HG03521 (cell line): ENCODE measurements around the gene SLC16A8.

ENCODE experiments used
- ATAC-seq: cut with Tn5 transposase; IDR thresholded peaks from one replicate; pipeline ENCODE4 v1.9.1; 2021; ENCODE audit warnings: mild to moderate bottlenecking, moderate library complexity; ENCODE audit not compliant: unreplicated experiment

Gene SLC16A8

DNA sequence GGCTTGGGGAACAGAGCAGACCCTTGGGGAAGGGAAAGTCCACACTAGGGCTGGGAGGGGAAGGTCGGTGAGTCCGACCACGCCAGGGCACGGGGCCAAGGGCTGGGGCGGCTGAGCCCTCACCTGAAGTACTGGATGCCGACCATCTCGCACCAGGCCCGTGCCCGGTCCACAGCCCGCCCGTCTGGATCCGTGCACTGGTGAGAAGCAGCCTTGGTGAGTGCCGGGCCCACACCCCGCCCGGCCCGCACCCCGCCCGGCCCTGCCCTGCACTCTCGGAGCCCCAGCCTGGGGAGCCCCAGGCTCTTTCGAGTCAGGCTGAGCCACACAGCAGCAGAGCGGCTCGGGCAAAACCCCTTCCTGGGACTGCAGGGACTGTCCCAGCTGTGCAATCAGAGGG is 28.4 kb upstream of the SLC16A8 start:
- ATAC-seq: no peak

DNA sequence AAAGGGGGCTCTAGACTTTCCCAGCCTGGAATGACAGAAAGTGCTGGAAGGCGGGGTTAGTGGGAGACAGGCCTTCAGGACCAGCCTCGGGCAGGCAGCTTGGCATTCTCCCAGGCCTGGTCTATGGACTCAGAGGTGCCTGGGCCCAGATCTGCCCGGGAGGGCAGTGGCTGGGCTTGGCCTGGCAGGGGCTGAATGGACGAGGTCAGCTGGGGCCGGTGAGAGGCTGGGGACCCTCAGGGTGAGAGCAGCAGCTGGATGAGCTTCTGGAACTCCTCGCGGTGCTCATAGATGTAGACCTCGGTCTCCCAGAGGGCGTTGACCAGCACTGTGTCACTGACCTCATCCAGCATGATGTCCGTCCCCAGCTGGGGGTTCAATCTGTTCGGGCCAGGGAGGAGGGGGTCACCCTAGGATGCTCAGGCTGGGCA is 28.0 kb upstream of the SLC16A8 start:
- ATAC-seq: no peak

DNA sequence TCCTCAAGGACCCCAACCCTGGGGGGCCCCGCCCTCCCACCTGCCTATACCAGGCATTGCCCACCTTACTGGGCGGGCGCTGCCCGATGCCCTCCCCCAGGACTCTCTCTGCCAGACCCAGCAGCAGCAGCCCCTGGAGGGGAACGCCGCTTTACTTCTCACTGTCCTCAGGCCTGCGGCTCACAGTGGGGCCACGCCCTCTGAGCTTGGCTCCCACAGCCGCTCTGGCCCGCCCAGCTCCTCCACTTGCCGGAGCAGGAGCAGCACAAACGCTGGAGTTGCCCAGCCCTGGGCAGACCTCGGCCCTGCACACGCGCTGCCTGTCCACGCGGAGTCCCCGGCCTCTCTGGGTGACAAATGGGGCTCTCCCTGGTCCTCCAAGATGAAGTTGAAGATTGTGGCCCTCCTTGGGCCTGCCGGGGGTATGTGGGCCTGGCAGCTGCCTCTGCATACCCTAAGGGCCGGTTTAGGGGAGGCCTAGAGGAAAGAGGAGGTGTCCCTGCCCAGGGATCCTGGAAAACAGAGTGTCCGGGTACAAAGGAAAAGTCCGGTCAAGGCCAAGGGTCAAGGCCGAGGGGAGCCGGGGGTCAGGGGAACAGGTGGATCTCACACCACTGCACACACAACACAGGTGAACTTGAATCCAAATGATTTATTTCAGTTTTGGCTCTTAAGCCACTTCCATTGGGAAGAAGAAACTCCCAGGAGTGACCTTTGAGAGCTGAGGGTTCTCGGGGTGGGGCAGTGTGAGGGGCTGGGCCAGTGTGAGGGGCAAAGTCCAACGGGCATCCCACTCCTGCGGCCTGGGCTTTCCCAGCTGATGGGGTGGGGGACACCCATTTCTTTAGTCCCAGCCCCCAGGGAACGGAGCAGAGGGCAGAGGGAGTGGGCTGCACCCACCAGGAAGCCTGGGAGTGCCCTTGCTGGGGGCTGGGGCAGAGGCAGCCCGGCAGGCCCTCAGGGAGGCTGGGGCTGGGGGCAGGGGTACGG is 27.2 kb upstream of the SLC16A8 start:
- ATAC-seq: no peak

DNA sequence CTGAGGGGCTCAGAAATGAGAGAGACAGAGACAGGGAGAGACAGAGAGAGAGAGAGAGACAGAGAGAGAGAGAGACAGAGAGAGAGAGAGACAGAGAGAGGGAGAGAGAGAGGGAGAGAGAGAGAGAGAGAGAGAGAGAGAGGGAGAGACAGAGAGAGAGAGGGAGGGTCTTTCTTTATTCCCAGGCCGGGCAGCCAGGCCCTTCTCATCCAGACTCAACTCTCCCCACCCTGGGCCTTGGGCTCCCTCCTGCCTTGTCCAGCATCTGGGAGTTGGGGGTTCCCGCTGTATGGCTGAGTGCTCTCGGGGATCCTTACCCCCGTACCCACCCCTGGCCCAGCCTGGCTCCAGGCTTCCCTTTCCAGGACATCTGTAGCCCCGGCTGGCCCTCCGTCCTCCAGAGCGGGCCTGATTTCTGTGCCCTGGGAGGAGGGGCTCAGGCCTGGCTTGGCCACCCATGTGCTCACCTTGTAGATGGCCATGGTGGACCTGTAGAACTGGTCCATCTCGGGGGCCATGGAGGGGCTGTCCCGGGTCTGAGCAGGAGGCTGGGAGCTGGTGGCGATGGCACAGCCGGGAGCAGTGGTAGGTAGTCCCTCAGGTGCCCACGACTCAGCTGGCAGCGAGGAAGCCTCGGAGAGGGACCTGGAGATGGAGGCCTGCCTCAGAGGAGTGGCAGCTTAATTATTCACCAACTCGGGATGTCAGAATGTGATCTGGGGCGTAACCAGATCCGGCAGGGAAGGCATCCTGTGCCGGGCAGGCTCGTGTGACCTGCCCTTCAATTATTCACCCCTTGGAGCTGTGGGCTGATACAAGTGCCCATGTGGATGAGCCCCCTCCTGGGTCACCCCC is 26.3 kb upstream of the SLC16A8 start, which contains the start of gene BAIAP2L2:
Gene BAIAP2L2 (minus strand): TSS at position 677 of the 855 bp plus-strand sequence. CDS start 159 bp downstream, at position 518.
- no peak for ATAC-seq

DNA sequence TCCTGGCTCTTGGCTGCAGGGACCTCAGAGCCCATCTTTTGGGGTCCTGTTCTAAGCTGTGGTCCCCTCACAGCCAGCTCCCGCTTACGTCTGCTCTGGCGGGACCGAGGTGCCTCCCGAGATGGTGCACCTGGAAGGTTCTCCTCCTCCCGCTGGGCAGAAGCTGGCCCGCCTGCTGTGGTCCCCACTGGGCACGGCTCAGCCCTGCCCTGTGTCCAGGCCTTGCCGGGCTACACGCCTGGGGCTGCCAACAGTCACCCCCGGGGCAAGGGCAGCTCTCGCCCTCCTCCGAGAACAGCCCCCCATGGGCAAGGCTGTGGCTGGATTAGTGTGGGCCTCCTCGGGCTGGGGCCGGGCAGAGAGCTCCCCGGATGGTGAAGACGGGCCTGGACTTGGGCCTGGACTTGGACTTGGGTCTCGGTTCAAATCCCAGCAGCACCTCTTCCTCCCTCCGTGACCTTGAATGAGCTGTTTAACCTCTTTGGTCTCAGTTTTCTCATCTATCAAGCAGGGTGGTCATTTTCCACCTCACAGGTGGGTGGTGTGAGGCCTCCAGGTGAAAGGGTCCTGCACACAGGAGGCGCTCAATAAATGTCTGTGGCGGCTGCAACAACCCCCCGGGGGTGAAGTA is 25.5 kb upstream of the SLC16A8 start:
- ATAC-seq: no peak

DNA sequence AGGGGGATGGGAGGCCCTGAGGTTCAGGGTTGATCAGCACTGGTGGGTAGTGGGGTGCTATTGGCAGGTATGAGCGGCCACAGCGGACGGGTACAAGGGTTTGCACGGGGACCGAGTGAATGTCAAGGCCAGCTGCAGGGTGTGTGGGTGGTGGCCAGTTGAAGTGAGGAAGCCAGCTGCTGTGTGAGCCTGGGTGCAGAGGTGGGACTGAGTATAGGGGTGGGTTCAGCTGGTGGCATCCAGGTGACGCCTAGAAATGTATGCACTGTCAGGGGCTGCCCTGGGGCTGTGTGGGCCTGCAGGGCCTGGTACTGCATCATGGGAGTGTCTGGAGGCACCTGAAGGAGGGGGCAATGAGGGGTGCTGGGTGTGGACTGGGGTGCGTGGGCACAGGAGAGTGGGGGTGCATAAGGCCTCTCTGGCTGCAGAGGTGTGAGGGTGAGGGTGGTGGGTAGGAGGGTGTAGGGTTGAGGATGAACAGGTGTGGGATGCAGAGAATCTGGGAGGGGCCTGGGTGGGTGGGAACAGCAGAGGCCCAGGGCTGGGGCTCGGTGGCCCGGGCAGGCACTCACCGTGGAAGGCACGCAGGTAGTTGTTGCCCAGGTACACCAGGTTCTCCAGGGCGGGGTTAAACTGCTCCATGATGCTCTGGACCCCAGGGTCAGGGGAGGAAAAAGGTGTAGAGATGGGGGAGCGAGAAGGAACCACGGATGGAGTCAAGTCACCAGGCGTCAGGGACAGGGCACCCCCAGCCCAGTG is 24.8 kb upstream of the SLC16A8 start:
- no peak for ATAC-seq

DNA sequence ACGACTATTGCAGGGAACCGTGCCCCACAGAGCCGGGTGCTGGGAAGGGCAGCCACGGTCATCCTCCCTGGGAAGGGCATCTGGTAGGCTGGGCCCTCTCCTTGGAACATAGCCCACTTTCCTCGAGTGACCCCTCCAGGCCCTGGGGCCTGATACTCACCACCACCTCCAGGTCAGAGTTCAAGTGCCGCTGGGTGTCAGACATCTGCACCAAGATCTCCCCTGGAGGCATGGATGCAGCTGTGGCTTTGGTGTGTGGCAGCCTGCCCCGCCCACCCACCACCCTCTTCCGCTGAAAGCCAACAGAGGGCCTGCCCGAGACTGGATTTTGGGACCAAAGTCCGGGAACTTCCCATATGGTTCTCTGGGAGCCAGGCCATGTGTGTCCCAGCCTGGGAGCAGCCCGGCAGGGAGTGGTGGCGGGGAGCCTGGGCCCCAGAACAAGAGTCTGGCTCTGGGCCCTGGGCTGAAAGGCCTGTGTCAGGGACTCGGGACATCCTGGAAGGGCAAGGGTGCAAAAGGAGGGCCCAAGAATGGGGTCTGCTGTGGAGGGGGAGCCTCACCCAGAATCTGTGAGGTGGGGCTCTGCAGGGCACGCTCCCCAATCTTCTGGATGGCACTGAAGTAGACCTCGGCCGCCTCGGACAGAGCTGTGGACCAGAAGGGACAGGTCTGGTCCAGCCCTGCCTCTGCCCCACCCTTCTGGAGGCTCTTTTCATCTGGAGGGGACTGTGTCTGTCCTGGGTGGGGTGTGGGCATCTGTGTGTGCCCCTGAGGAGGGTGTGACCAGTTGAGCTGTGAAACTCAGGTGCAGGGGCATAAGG is 23.9 kb upstream of the SLC16A8 start:
- no peak for ATAC-seq

DNA sequence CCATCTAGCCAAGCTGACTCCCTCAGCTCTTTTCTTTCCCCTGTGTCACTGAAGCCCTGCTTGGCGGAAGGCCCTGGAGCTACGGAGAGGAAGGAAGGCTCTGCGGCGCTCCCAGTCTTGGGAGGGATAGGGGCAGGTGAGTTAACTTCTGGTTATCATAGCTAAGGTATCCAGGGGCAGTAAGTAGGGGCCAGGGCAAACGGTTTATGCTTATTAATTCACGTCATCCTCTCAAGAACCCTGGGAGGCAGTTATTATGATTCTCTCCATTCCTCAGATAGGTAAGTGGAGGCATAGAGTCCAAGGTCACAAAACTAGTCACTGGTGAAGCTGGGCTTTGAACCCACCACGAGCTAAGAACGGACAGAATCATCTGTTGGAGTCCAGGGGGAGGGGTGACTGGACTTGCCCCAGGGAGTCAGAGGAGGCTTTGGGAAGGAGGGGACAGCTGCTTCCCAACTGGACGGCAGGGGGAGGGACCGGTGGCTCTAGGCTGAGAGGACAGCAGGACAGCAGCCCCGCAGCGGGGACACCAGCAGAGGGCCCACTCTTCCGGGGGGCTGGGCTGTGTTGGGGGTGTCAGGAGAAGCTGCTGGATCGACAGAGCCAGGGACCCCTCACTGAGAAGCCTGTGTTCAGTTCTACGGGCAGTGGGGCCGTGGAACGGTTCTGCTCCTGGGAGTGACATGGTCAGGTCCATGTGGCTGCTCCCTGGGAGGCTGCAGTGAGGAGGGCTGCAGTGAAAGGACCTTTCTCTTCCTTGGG is 23.0 kb upstream of the SLC16A8 start:
- no peak for ATAC-seq

DNA sequence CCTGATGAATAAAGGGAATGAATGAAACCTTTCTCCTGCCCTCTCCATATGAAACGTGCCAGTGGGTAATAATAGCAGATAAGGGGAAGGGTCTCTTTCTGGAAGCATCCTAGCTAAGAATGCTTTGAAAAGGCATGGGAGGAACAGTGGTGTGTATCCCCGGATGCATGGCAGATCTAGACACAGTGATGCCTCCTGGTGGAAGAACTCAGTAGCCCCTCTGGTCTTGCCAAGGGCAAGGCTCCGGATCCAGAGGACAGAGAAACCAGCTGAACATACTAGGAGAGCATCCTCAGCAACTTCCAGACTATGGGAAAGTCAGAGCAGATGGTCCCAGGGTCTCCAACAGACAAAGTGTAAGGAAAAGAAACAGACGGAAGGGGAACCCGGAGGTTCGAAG is 20.1 kb upstream of the SLC16A8 start:
- ATAC-seq: no peak

DNA sequence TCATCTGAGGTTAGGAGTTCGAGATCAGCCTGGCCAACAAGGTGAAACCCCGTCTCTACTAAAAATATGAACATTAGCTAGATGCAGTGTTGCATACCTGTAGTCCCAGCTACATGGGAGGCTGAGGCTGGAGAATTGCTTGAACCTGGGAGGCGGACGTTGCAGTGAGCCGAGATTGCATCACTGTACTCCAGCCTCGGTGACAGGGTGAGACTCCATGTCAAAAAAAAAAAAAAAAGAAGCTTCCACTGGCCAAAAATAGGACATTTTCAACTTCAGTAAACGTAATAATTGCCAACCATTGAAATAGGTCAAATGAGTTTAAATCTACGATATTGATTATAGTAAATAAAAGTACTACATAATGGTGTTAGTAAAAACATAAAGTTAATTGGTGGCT is 19.7 kb upstream of the SLC16A8 start:
- no peak for ATAC-seq

DNA sequence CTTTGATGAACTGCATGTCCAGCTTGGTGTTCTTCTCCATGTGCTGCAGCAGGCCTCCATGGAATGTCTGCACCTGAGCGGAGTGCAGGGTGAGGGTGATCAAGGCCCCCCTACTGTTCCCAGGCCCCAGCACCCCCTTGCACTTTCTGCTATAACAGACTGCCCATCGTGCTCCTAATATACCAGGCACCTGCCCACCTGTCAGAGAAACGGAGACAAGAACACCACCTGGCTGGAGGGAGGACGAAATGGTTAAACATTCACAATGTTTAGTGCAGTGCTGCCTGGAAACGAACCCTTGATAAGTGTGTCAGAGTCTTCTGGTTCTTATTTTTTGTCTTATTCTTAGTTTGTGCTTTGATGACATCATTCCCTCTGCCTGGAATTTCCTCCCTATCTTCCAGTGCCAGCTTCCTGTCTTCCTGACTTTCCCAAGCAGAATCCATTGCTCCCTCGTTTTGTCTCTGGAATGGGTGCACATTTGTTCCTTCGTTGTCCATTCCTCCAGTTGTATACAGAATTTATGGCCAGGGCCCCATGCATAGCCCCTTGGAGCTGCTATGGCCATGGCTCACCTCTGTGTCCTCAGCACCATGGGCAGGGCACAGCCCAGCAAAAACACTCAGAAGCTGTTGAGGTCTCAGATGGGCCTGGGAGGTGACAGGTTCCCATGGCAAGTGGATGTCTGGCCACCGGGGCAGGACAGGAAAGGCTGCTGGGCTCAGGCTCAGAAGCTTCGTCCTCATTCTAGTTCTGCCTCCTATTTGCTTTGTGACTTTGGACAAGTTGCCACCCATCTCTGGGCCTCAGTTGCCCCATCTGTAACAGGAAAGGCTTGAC is 14.6 kb upstream of the SLC16A8 start:
- ATAC-seq: no peak

DNA sequence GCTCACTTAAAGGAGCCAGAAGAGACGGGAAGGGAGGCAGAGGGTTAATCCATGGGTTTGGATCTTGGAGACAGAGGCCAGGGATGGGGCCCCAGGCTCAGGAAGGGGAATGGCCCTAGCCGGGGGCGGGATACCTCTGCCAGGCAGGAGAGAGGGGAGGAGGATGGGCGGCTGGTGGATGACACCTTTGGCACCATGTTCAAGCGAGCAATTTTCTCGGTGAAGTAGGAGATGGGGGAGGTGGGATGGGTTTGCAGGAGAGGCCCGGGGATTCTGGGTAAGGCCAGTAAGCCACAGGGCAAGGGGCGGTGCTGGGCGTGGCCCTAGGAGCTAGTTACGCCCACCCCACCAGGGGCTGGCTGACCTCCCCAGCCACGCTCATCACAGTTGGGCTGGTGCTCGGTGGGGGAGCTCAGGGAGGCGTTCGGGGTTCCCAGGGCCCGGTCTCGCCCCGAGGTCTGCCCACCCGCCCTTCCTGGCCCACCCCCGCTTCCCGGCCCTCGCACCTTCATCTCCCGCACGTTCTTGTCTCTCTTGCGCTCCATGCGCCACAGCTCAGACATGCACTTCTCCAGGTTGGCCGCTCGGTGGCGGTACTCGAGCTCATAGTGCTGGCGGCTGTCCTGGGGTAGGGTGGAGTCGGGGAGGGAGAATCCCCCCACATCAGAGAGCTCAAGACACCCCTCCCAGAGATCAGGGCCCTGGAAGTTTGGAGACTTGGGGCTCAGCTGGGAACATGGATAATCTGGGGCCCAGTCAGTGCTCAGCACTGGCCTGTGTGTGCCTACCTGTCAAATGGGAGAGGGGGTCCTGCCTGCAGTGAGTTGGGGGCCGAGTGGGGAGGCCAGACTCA is 13.8 kb upstream of the SLC16A8 start:
- no peak for ATAC-seq

DNA sequence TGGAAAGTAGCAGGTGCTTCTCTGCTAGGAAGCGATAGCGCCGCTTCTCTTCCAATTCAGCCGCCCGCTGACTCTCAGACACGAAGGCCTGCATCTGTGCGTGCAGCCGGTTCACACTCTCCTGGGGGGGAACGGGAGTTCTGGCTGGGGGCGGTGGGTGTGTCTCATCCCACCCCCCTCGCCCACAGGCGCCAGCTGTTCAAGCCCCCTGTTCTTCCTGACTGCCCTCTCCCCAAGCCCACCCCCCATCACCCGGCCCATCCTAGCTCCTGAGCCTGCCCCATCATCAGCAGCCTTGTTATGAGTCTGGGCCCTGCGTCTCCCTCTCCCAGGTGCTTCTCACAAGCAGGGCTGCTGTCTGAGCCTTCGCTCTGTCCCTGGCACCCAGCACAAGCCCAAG is 13.1 kb upstream of the SLC16A8 start:
- no peak for ATAC-seq

DNA sequence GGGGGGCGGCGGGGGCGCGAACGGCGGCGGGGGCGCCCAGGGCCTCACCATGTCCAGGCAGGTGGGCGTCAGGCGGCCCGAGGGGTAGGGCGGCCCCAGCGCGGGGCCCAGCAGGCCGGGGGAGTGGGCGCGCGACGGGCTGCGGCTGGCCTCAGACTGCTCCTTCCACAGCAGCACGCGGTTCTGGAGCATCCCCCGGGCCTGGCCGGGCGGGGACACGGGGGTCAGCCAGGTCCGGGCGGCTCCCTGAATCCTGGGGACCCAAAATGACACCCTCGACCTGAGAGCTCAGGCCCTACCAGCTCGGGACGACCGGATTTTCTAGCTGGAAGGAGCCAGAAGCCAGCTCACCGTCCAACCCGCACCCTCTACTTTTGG is 5.5 kb upstream of the SLC16A8 start:
- no peak for ATAC-seq

DNA sequence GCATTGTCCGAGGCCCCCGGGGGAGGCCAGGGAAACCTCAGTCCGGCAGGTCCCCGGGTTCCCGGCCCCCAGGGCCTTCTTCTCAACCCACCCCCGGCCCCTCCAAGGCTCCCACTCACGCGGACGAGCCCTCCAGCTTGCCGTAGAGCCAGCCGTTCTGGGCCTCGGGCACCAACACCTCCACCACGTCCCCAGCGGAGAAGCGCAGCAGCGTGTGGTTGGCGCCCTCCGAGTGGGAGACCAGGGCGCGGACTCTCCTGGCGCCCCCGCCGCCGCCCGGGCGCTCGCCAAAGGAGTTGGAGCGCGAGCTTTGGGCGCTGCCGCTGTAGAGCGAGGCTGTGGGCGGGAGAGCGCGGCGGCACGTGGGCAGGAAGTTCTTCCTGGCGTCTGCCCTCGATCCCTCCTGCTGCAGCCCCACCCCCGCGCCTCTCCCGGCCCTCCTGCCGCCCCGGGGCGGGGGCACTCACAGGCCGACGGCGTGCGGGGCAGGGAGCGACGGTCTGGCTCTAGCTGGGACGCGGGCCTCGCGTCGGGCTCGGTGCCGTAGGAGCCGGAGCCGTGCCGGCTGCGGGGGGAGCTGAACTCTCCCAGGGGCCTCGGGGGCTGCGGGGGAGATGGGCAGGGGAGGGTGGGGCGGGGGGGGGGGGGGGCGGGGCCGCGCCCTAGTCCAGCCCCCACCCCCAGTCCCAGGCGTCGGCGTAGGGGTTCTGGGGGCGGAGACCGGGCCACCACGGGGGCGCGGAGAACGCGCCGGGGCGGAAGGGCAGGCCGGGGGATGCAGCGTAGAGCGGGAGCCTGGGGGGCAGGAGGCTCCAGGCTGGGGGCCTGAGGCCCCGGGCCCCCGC is 4.9 kb upstream of the SLC16A8 start:
- no peak for ATAC-seq

DNA sequence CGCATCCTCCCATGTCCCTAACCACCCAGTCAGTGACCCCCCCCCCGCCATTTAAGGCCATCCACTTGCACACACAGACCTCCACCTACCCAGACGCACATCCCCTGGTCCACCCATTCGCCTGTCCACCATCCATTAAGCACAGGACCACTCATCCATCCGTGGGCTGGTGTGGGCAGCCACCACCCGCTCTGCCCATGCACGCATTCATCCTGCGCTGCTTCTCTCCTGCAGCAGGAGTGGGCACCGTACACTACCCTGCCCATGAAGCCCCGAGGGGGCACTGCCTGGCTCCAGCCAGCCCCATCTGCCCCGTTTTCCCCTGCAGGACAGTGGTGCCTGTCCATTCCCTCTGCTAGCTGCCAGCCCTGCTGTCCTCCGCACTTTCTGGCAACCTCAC is 3.9 kb upstream of the SLC16A8 start:
- ATAC-seq: no peak
